Right ventricle myocardium inferior (tissue), 1 donor: ENCODE data around the gene CELSR2. TPM values are rescaled to one million over a fixed set of nuclear protein-coding genes. Genes with fewer than 3 reads are reported as not detected.
A peak's percentile ranks its signal among the peaks of the same experiment; 100 is the strongest.
"Not testable (repeated sequence)": the region's sequence is repeated elsewhere in the genome, so short reads cannot be mapped to it uniquely, and the experiment has no call there.

Source experiments
- ATAC-seq: fragments of 200-7000 bp; cut with Tn5 transposase; one replicate; pipeline ENCODE4 v1.9.1; 2020; ENCODE audit warnings: mild to moderate bottlenecking, moderate library complexity
- DNase-seq: peaks from one replicate; pipeline ENCODE4 v3.0.0; 2021; ENCODE audit errors: missing footprints
- intact Hi-C: fragments of 100-400 bp; cut with DNase I; formaldehyde crosslinking; loops from one replicate; pipeline ENCODE4 v1.11.0; 2022
- total RNA-seq: library from RNA; stranded (reverse); fragmentation: NEBNext Ultra II Directional; extraction: Animal tissue kit (Norgen Biotek cat#: 25700); gene quantifications from one replicate; pipeline ENCODE4 v1.2.1, GENCODE V29; 2021
- donor health status: DM: no; HTN: yes; CAD: no; lungs with severe emphysema.

CELSR2 gene
- total RNA-seq, 1 donor from 2014 or later, result 6.5 TPM

- DNase-seq (no peak), ATAC-seq (no peak)
- intact Hi-C loops, result no loop called here
These were observed 40.8 kb downstream of the CELSR2 start for GRCh38 chr1:109290137-109290536.

GRCh38 chr1:109290998-109291397 is 41.7 kb downstream of the CELSR2 start:
- no peak for DNase-seq
- ATAC-seq, result no peak
- intact Hi-C loops, result no loop called here

- DNase-seq, result no peak
- ATAC-seq, result no peak
- intact Hi-C loops, result no loop called here
These were observed 43.0 kb downstream of the CELSR2 start for GRCh38 chr1:109292364-109292763.

- no peak for ATAC-seq
- intact Hi-C loops, result no loop called here
These were observed 43.7 kb downstream of the CELSR2 start for GRCh38 chr1:109293026-109293425.

DNA sequence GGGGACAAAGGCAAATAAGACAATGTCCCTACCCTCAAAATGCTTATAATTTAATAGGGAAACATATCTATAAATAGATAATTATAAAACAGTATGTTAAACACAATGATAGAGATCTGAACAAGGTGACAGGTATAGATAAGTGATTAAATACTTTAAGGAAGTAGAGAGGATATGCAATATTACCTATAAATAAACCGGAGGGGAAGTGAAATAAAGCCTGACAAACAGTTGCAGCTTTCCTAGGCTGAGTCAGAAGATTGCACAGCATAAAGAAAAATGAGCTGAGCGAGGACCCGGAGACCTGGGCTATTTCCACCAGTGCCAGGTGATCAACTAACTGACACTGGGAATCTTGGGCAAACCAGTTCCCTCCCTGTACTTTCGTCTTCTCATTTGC is 45.1 kb downstream of the CELSR2 start:
- DNase-seq, result no peak
- no peak for ATAC-seq
- intact Hi-C loops, result no loop called here

More at GRCh38 chr1:109293026-109293425, 43.7 kb downstream of the CELSR2 start:
- no peak for DNase-seq

DNA sequence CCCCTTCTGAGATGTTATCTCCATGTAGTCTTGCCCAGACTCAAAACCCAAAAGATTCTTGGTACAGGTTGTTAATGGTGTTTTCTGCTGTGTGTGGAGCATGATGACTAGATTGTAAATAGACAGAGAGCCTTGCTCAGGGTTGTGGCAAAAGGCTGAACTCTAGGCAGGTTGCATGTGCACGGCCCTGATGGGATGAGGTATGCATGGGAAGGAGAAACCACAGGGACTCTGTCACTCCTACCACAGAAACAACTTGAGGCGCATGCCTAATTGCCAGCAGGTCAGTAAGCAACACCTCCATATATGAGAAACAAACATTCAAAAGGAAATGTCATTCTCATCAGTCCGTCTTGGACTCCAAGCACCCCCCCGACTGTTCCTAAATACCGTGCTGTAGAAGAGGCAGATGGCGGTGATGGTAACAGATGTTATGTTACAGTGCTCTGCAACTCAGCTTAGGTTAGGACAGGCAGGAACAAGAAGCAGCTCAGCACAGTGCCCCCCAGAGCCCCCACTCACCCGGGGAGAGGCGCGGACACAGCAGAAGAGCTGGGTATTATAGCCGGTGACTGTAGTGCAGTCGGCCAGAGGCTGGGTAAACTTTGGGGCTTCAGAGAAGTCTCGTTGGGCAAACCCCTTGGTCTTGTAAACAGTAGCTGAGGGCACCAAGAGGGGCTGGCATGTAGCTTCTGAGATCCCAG is 46.5 kb downstream of the CELSR2 start:
- ATAC-seq, result no peak
- intact Hi-C loops, result no loop called here

DNA sequence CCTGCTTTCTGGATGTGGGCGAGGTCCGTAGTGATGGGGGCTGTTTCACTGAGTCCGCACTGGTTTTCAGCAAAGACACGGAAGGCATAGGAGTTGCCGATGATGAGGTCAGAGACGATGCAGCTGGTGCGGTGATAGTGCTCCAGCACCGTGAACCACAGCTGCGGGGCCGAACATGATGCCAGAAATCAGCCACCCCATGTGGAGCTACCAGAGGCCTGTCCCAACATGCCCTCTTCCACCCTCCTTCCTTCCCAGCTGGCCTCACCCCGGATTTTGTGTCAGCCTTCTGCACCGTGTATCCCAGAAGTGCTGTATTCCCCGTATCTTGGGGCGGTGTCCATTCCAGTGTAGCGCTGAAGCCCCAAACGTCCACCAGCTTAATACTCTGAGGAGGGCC is 47.4 kb downstream of the CELSR2 start:
- DNase-seq, result no peak
- no peak for ATAC-seq
- intact Hi-C loops, result no loop called here

More for the DNA sequence above, 46.5 kb downstream of the CELSR2 start:
- no peak for DNase-seq

- DNase-seq (no peak), ATAC-seq (peak; percentile 62)
- intact Hi-C loops, result no loop called here
These were observed 49.6 kb downstream of the CELSR2 start for GRCh38 chr1:109298666-109299557.

DNA sequence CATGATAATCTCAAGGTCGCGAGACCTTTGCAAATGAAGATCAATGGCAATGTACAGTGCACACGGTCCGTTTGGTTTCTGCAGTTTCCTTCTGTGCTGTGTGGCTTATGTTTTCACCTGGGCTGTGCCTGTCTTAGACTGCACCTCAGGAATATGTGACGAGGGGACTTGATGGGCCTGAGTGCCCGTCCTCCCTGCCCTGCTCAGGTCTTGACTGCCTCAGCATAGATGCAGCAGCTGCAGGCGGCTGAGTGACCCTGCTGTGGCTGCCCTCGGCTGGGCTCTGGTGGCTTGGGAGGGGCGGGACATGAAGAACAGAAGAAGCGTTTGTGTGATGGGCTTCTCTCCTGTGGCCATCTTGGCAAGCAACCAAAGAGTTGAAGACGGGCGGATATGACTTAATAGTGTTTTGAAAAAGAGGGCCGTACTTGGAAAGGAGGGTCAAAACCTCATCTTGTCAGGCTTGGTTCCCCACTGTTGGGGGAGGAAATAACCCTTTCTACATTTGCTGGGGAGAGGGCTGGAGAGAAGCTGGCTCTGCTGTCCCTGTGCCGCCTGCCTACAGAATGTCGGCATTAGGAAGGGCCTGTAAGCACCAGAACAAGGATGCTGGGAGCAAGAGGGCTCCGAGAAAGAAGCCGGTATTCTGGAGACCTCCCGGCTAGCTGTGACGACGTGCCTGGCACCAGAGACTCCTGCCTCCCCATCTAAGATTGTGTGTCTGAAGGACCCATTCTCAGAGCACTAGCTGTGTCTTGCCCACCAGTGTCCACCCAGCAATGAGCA is 50.4 kb downstream of the CELSR2 start:
- ATAC-seq, result peak; percentile 75
- intact Hi-C loops, result no loop called here
- peak; percentile 79 for DNase-seq

DNA sequence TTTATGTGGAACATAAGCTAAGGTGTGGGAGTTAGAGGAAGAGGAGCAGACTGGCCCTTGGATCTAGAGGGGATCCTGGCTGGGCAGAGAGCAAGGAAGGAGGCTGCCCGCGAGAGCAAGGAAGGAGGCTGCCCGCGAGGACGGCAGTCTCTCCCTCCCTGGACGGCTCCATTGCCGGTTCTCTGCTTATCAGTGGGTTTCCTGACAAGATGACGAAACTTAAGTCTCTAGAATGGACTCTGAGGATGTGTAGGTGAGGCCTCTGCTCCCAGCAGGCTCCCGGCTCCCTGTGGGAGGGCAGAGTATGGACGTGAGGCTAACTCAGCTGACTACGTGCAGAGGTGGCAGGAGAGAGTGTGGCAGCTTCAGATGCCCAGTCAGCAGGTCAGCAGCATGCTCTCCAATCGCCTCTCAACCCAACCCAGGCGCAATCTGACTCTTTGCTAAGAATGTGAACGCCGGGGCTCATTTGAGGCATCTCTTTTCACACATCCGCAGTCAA is 51.4 kb downstream of the CELSR2 start:
- intact Hi-C loops, result no loop called here
- ATAC-seq (no peak), DNase-seq (no peak)

- intact Hi-C loops, result no loop called here
- DNase-seq, result no peak
- ATAC-seq, result no peak
These were observed 52.5 kb downstream of the CELSR2 start for GRCh38 chr1:109301874-109302273.

DNA sequence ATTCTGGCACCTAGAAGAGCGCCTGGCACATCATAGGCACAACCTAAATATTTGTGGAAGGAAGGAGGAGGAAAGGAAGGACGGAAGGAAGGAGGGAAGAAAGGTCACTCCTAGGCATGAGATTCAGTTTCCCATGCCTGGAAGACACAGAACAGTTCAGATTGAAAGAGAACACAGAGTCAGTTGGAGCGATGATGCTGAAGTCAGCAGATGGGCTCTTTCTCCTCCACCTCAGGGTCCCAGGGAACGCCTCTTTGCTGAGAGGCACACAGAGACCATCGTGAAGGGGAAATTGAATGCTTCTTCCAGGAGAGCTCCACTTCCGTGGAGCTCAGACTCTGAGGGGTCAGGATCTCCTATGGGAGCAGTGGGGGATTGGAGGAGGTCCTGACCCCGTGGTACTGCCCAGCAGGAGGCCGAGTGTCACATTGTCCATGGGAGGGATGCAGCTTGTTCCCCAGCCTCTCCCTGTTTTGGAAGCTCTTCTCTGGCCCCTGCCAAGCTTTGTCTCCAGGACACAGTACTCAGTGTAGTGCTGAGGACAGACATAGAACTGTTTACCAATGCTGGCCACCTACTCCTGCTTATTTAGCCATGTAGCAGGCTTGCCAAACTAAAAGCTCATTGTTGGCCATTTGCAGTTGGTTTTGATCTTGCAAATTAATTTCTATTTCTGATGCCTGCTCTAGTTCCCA is 55.0 kb downstream of the CELSR2 start:
- DNase-seq, result no peak
- intact Hi-C loops, result no loop called here
- ATAC-seq, result peak; percentile 65

DNA sequence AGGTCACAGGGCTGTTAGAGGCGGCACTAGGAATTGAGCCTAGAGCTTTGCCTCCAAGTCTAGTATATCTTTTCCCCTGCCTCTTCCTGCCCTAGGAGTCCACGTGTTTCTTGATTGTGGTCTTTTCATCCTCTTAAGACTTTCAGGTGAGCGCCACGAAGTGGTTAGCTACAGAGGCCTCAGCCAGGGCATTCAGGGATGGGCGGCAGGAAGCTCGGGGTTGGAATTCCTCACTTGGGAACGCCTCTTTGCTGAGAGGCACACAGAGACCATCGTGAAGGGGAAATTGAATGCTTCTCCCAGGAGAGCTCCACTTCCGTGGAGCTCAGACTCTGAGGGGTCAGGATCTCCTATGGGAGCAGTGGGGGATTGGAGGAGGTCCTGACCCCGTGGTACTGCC is 56.7 kb downstream of the CELSR2 start:
- intact Hi-C loops, result not testable (repeated sequence)

GRCh38 chr1:109306832-109307273 is 57.5 kb downstream of the CELSR2 start, which contains the start of gene MYBPHL:
Gene MYBPHL (minus strand): TSS chr1:109307011. CDS start chr1:109306991, 20 bp downstream.
- intact Hi-C loops, result no loop called here
- DNase-seq (no peak), ATAC-seq (no peak)

More for the DNA sequence above, 56.7 kb downstream of the CELSR2 start:
- not testable (repeated sequence) for DNase-seq, ATAC-seq

GRCh38 chr1:109307274-109308021 is 58.1 kb downstream of the CELSR2 start:
- intact Hi-C loops, result no loop called here
- no peak for DNase-seq
- peak; percentile 86 for ATAC-seq

DNA sequence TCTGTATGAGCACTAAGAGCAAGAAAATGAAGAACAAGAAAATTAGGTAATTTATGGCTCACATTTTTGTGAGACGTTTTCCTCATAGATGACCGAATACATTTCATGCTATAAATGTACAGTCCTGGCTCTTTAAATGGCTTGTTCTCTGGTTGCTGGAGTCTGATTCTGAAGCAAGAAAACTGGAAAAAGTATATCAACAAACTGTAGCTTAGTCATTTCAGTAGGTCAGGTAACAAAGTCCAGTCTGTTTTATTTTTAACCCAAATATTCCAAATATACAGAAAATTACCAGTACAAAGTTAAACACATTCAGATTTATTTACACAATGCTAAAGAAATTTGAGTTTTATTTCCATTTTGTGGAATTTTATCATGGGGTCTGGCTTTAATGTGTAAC is 60.0 kb downstream of the CELSR2 start:
- intact Hi-C loops, result no loop called here
- DNase-seq (no peak), ATAC-seq (no peak)

- ATAC-seq (no peak), DNase-seq (no peak)
- intact Hi-C loops, result no loop called here
These were observed 62.9 kb downstream of the CELSR2 start for GRCh38 chr1:109312246-109312645.
